H9 (cell line): Measurements from ENCODE around the gene CDK10. TPM values are rescaled to one million over a fixed set of nuclear protein-coding genes. Genes with fewer than 3 reads are reported as not detected.

Experiments
- DNase-seq: peaks from one replicate; pipeline ENCODE4 v3.0.0-alpha.2; 2017
- H2AFZ ChIP-seq: one replicate; pipeline ENCODE4 v1.6.1; 2013; ENCODE audit warnings: mild to moderate bottlenecking, low read length, control low read depth, moderate library complexity
- H2AK5ac ChIP-seq: 2 replicates; pipeline ENCODE4 v1.6.1; 2013; ENCODE audit warnings: low read length, control low read depth, mixed read lengths; ENCODE audit not compliant: insufficient read length
- H2BK120ac ChIP-seq: one replicate; pipeline ENCODE4 v1.6.1; 2013; ENCODE audit warnings: low read depth, mild to moderate bottlenecking, low read length, control low read depth, inconsistent platforms; ENCODE audit not compliant: poor library complexity, severe bottlenecking
- H2BK12ac ChIP-seq: 2 replicates; pipeline ENCODE4 v1.6.1; 2013; ENCODE audit warnings: low read length, control low read depth, mixed read lengths, low read depth; ENCODE audit not compliant: insufficient read length
- H2BK15ac ChIP-seq: 2 replicates; pipeline ENCODE4 v1.6.1; 2013; ENCODE audit warnings: low read depth, low read length, control low read depth
- H2BK20ac ChIP-seq: one replicate; pipeline ENCODE4 v1.6.1; 2013; ENCODE audit warnings: low read depth, mild to moderate bottlenecking, low read length, control low read depth, inconsistent platforms; ENCODE audit not compliant: poor library complexity, severe bottlenecking
- H2BK5ac ChIP-seq: 2 replicates; pipeline ENCODE4 v1.6.1; 2013; ENCODE audit warnings: low read length, control low read depth, mixed read lengths; ENCODE audit not compliant: insufficient read length
- H3K14ac ChIP-seq: 2 replicates; pipeline ENCODE4 v1.6.1; 2013; ENCODE audit warnings: low read length, control low read depth; ENCODE audit not compliant: insufficient read depth
- H3K18ac ChIP-seq: 2 replicates; pipeline ENCODE4 v1.6.1; 2013; ENCODE audit warnings: low read depth, mild to moderate bottlenecking, mixed read lengths, low read length, control low read depth; ENCODE audit not compliant: insufficient read length
- H3K23ac ChIP-seq: 2 replicates; pipeline ENCODE4 v1.6.1; 2013; ENCODE audit warnings: low read length, control low read depth, mixed read lengths, low read depth; ENCODE audit not compliant: insufficient read length
- H3K23me2 ChIP-seq: 2 replicates; pipeline ENCODE4 v1.6.1; 2013; ENCODE audit warnings: low read depth, mild to moderate bottlenecking, mixed read lengths, low read length, control low read depth; ENCODE audit not compliant: insufficient read length, poor library complexity, severe bottlenecking
- H3K27ac ChIP-seq: 2 replicates; pipeline ENCODE4 v1.5.1; 2013; ENCODE audit warnings: low read length, control low read depth, mixed read lengths, low read depth; ENCODE audit not compliant: insufficient read length
- H3K27me3 ChIP-seq: 2 replicates; pipeline ENCODE4 v1.6.1; 2013; ENCODE audit warnings: low read length, control low read depth, inconsistent platforms; ENCODE audit not compliant: insufficient read depth
- H3K4ac ChIP-seq: 2 replicates; pipeline ENCODE4 v1.6.1; 2013; ENCODE audit warnings: low read depth, mild to moderate bottlenecking, control low read depth, inconsistent platforms, low read length, moderate library complexity
- H3K4me1 ChIP-seq: 2 replicates; pipeline ENCODE4 v1.6.1; 2013; ENCODE audit warnings: low read length, control low read depth, inconsistent platforms; ENCODE audit not compliant: insufficient read depth
- H3K4me2 ChIP-seq: 2 replicates; pipeline ENCODE4 v1.6.1; 2013; ENCODE audit warnings: low read length, control low read depth, mixed read lengths; ENCODE audit not compliant: insufficient read length, insufficient read depth
- H3K56ac ChIP-seq: 2 replicates; pipeline ENCODE4 v1.6.1; 2013; ENCODE audit warnings: low read depth, mild to moderate bottlenecking, mixed read lengths, low read length, control low read depth; ENCODE audit not compliant: insufficient read length
- H3K79me1 ChIP-seq: 2 replicates; pipeline ENCODE4 v1.6.1; 2013; ENCODE audit warnings: low read depth, mild to moderate bottlenecking, moderate library complexity, low read length, control low read depth, inconsistent platforms; ENCODE audit not compliant: insufficient read depth, poor library complexity, severe bottlenecking
- H3K79me2 ChIP-seq: 2 replicates; pipeline ENCODE4 v1.6.1; 2013; ENCODE audit warnings: low read length, control low read depth, inconsistent platforms; ENCODE audit not compliant: insufficient read depth
- H3K9ac ChIP-seq: 2 replicates; pipeline ENCODE4 v1.6.1; 2013; ENCODE audit warnings: low read length, control low read depth, mixed read lengths; ENCODE audit not compliant: insufficient read length; ENCODE audit errors: extremely low read depth
- H3K9me3 ChIP-seq: one replicate; pipeline ENCODE4 v1.6.1; 2013; ENCODE audit warnings: low read depth, low read length, inconsistent platforms; ENCODE audit not compliant: control insufficient read depth
- H3T11ph ChIP-seq: one replicate; pipeline ENCODE4 v1.6.1; 2013; ENCODE audit warnings: mild to moderate bottlenecking, low read length, control low read depth, inconsistent platforms
- H4K20me1 ChIP-seq: one replicate; pipeline ENCODE4 v1.6.1; 2013; ENCODE audit not compliant: control insufficient read depth, insufficient read length, insufficient read depth
- H4K5ac ChIP-seq: 2 replicates; pipeline ENCODE4 v1.6.1; 2013; ENCODE audit warnings: low read depth, mild to moderate bottlenecking, mixed read lengths, low read length, control low read depth; ENCODE audit not compliant: insufficient read length
- H4K8ac ChIP-seq: replicated peaks from 2 replicates; pipeline ENCODE4 v1.6.1; 2013; ENCODE audit warnings: low read length, control low read depth, mixed read lengths, low read depth; ENCODE audit not compliant: insufficient read length
- H4K91ac ChIP-seq: 2 replicates; pipeline ENCODE4 v1.6.1; 2013; ENCODE audit warnings: low read depth, mild to moderate bottlenecking, moderate library complexity, mixed read lengths, low read length, control low read depth; ENCODE audit not compliant: insufficient read length
- H3K27ac Mint-ChIP-seq, 3 experiments: 2 replicates in 2 of 3; 3 replicates in 1 of 3; pipeline ENCODE4 v1.8.0; 2020 to 2021; ENCODE audit warnings: mixed read lengths in 3 of 3, mild to moderate bottlenecking in 1 of 3, moderate library complexity in 1 of 3
- H3K27me3 Mint-ChIP-seq: 2 replicates; pipeline ENCODE4 v1.8.0; 2021; ENCODE audit warnings: low read depth, mild to moderate bottlenecking, moderate library complexity, mixed read lengths
- H3K36me3 Mint-ChIP-seq, 3 experiments: 2 replicates in 2 of 3; 3 replicates in 1 of 3; pipeline ENCODE4 v1.8.0; 2020 to 2021; ENCODE audit warnings: low read depth in 3 of 3, mixed read lengths in 3 of 3; ENCODE audit not compliant: insufficient read depth in 1 of 3
- H3K4me1 Mint-ChIP-seq, 2 experiments: 2 replicates each; pipeline ENCODE4 v1.8.0; 2020; ENCODE audit warnings: mixed read lengths in 2 of 2
- H3K4me3 Mint-ChIP-seq, 2 experiments: 2 replicates in 1 of 2; 3 replicates in 1 of 2; pipeline ENCODE4 v1.8.0; 2020 to 2021; ENCODE audit warnings: mild to moderate bottlenecking in 2 of 2, mixed read lengths in 2 of 2, moderate library complexity in 1 of 2
- H3K9me3 Mint-ChIP-seq, 2 experiments: 2 replicates in 1 of 2; 3 replicates in 1 of 2; pipeline ENCODE4 v1.8.0; 2020; ENCODE audit warnings: mild to moderate bottlenecking in 2 of 2, mixed read lengths in 2 of 2, moderate library complexity in 1 of 2
- WGBS: extraction: QIAGEN DNeasy Blood & Tissue Kit; methylation state at CpG from one replicate; pipeline ENCODE4 v1.1.7; 2013; ENCODE audit warnings: missing lambda C conversion rate, low lambda C conversion rate, mixed read lengths; ENCODE audit not compliant: insufficient read length; ENCODE audit errors: extremely low coverage; 5-methylcytosine and 5-hydroxymethylcytosine counted together
- total RNA-seq: library from RNA; stranded (reverse); gene quantifications from 2 replicates; pipeline ENCODE4 v1.2.1, GENCODE V29; 2021
- TF ChIP-seq, protein P1 (sequence below): fragments of 200-600 bp; sonication (generic); conservative IDR thresholded peaks from 3 replicates; pipeline ENCODE4 v1.8.0; 2021; ENCODE audit warnings: antibody characterized with exemption, mild to moderate bottlenecking

Gene CDK10
- total RNA-seq, 1 experiment from 2014 or later = 77.1 TPM

DNA sequence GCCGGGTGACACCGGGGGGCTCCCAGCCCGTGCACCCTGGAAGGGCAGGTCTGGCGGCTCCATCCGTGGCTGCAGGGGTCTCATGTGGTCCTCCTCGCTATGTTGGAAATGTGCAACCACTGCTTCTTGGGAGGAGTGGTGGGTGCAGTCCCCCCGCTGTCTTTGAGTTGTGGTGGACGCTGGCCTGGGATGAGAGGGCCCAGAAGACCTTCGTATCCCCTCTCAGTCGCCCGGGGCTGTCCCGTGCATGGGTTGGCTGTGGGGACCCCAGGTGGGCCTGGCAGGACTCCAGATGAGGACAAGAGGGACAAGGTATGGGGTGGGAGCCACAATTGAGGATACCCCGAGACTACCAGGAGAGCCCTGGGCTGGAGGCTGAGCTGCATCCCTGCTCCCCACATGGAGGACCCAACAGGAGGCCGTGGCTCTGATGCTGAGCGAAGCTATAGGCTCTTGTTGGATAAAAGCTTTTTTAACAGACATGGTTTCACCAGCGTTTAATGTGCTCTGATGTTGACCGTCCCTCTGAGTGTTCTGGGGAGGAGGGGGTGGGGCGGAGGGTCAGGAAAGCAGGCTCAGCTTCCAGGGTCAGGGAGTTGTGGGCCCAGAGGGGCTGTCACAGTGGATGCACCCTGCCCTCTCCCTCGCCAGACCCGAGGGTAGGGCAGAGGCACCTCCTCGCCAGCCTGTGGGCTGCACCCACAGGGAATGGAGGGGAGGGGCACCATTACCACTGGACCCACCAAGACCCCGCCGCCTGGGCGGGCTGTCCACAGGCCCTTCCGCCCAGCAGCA lies 9.6 kb downstream of the CDK10 start:
- H3K27me3 ChIP-seq = no peaks in the 10 kb centered on the region
- H3K4me1 Mint-ChIP-seq = peaks cover 5 to 7% of the 10 kb centered on the region in 2 experiments
- no peak for DNase-seq
- H3K27ac ChIP-seq = no peak overlapping the region
- no peak overlapping the region for H4K5ac ChIP-seq
- no peak overlapping the region for H2AFZ ChIP-seq
- no peaks in the 10 kb centered on the region for H3K9me3 ChIP-seq
- no peak overlapping the region for H2AK5ac ChIP-seq
- no peak overlapping the region for H4K91ac ChIP-seq
- H3K9ac ChIP-seq = no peak overlapping the region
- H3T11ph ChIP-seq = no peak overlapping the region
- H3K18ac ChIP-seq = no peak overlapping the region
- H3K4me1 ChIP-seq = no peaks in the 10 kb centered on the region
- H2BK20ac ChIP-seq = no peak overlapping the region
- TF ChIP-seq, protein P1, sequence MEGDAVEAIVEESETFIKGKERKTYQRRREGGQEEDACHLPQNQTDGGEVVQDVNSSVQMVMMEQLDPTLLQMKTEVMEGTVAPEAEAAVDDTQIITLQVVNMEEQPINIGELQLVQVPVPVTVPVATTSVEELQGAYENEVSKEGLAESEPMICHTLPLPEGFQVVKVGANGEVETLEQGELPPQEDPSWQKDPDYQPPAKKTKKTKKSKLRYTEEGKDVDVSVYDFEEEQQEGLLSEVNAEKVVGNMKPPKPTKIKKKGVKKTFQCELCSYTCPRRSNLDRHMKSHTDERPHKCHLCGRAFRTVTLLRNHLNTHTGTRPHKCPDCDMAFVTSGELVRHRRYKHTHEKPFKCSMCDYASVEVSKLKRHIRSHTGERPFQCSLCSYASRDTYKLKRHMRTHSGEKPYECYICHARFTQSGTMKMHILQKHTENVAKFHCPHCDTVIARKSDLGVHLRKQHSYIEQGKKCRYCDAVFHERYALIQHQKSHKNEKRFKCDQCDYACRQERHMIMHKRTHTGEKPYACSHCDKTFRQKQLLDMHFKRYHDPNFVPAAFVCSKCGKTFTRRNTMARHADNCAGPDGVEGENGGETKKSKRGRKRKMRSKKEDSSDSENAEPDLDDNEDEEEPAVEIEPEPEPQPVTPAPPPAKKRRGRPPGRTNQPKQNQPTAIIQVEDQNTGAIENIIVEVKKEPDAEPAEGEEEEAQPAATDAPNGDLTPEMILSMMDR = no peak
- no peak overlapping the region for H3K4me3 Mint-ChIP-seq
- H2BK12ac ChIP-seq = no peak overlapping the region
- H3K4me2 ChIP-seq = no peak overlapping the region
- H3K56ac ChIP-seq = no peak overlapping the region
- no peak overlapping the region for H2BK5ac ChIP-seq
- no peak overlapping the region for H2BK120ac ChIP-seq
- no CpG with 5 or more reads among the region's 25 CpGs for WGBS
- peak overlapping the region in 1 of 3 experiments; percentile 82; a peak in 2 of 7 replicates for H3K27ac Mint-ChIP-seq
- no peak overlapping the region for H2BK15ac ChIP-seq
- H3K27me3 Mint-ChIP-seq = peaks cover 2% of the 10 kb centered on the region; the same call in 1 of the 2 replicates
- H4K20me1 ChIP-seq = no peaks in the 10 kb centered on the region
- H3K9me3 Mint-ChIP-seq = no peaks in the 10 kb centered on the region; a peak in 1 of 5 replicates
- H3K23ac ChIP-seq = no peak overlapping the region
- H3K36me3 Mint-ChIP-seq = peaks cover 22 to 57% (median 48%) of the 10 kb centered on the region in 3 experiments
- no peaks in the 10 kb centered on the region for H3K79me2 ChIP-seq
- no peaks in the 10 kb centered on the region for H3K79me1 ChIP-seq
- H3K4ac ChIP-seq = no peak overlapping the region
- H3K23me2 ChIP-seq = peaks cover 8% of the 10 kb centered on the region
- H4K8ac ChIP-seq = no peak overlapping the region
- H3K14ac ChIP-seq = no peak overlapping the region
